Activated T-cell treated with anti-CD3 and anti-CD28 coated beads, Interleukin-2, amount 50 U/mL, for 1 hour (primary cell): Measurements from ENCODE around the gene WLS.
"Not testable (repeated sequence)": the region's sequence is repeated elsewhere in the genome, so short reads cannot be mapped to it uniquely, and the experiment has no call there.

ENCODE experiments used
- DNase-seq: peaks from one replicate; pipeline ENCODE4 v3.0.0-alpha.2; 2020

The WLS gene

GRCh38 chr1:68163220-68163619 lies 69.1 kb downstream of the WLS start:
- no peak for DNase-seq

GRCh38 chr1:68162761-68163160 lies 69.6 kb downstream of the WLS start:
- DNase-seq = no peak

GRCh38 chr1:68161672-68162071 lies 70.7 kb downstream of the WLS start:
- DNase-seq = not testable (repeated sequence)

GRCh38 chr1:68160935-68161334 lies 71.4 kb downstream of the WLS start:
- not testable (repeated sequence) for DNase-seq

- DNase-seq = no peak
Measured at GRCh38 chr1:68160021-68160420, 72.3 kb downstream of the WLS start.

- no peak for DNase-seq
Measured at GRCh38 chr1:68158837-68159236, 73.5 kb downstream of the WLS start.

GRCh38 chr1:68157416-68157815 lies 74.9 kb downstream of the WLS start:
- DNase-seq = no peak

GRCh38 chr1:68151690-68152089 lies 80.6 kb downstream of the WLS start:
- DNase-seq = no peak

- no peak for DNase-seq
Measured at GRCh38 chr1:68149907-68150306, 82.4 kb downstream of the WLS start.

GRCh38 chr1:68149110-68149798 lies 83.1 kb downstream of the WLS start:
- DNase-seq = no peak

- DNase-seq = no peak
Measured at GRCh38 chr1:68148631-68149030, 83.7 kb downstream of the WLS start.

GRCh38 chr1:68147534-68148171 lies 84.7 kb downstream of the WLS start:
- no peak for DNase-seq

GRCh38 chr1:68145418-68146126 lies 86.8 kb downstream of the WLS start:
- DNase-seq = no peak

- no peak for DNase-seq
Measured at GRCh38 chr1:68144856-68145255, 87.5 kb downstream of the WLS start.

GRCh38 chr1:68143633-68144032 lies 88.7 kb downstream of the WLS start:
- DNase-seq = no peak

GRCh38 chr1:68142461-68142860 lies 89.9 kb downstream of the WLS start:
- DNase-seq = no peak

- DNase-seq = no peak
Measured at GRCh38 chr1:68142036-68142435, 90.3 kb downstream of the WLS start.

- no peak for DNase-seq
Measured at GRCh38 chr1:68141071-68142021, 91.0 kb downstream of the WLS start.

- DNase-seq = no peak
Measured at GRCh38 chr1:68140536-68140935, 91.8 kb downstream of the WLS start.

GRCh38 chr1:68136187-68136586 lies 96.1 kb downstream of the WLS start:
- DNase-seq = no peak

GRCh38 chr1:68132426-68133130 lies 99.7 kb downstream of the WLS start:
- DNase-seq = no peak

- DNase-seq = no peak
Measured at GRCh38 chr1:68131261-68131660, 101.1 kb downstream of the WLS start.
